Astrocyte of the cerebellum (primary cell): ENCODE results near the gene EHBP1.

Experiments used
- DNase-seq: peaks from one replicate; pipeline ENCODE4 v3.0.0-alpha.2; 2011; ENCODE audit warnings: low read depth
- H3K4me3 ChIP-seq: 2 replicates; pipeline ENCODE4 v1.5.1; 2011; ENCODE audit warnings: mild to moderate bottlenecking, low read depth, low read length, moderate library complexity
- in situ Hi-C: cut with HindIII; loops from 2 replicates; pipeline ENCODE4 v1.10.0; 2017; ENCODE audit warnings: low sequenced_read_pairs
- TF ChIP-seq, protein P1 (sequence below): IDR thresholded peaks from 2 replicates; pipeline ENCODE4 v1.5.1; 2012; ENCODE audit warnings: low read length, low read depth, moderate library complexity, mild to moderate bottlenecking; ENCODE audit errors: missing control alignments

Gene EHBP1

DNA sequence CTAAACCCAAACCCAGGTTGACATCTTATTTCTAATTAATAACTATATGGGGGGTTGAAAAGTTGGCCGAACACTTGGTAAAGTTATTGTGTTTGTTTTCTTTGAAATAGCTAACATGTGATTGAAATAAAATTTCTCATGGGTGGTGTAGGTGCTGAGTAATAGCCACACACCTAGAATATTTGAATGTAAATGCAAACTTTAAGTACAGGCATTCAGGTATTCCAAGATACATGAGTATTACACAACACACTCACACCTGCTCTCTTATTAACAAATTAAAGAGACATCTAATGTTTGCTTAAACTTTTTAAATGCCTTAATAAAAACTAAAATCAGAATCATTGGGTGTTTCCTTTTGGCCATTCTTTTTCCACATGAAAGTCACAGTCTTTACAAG is 165.5 kb downstream of the EHBP1 start:
- no peak for DNase-seq
- TF ChIP-seq, protein P1, sequence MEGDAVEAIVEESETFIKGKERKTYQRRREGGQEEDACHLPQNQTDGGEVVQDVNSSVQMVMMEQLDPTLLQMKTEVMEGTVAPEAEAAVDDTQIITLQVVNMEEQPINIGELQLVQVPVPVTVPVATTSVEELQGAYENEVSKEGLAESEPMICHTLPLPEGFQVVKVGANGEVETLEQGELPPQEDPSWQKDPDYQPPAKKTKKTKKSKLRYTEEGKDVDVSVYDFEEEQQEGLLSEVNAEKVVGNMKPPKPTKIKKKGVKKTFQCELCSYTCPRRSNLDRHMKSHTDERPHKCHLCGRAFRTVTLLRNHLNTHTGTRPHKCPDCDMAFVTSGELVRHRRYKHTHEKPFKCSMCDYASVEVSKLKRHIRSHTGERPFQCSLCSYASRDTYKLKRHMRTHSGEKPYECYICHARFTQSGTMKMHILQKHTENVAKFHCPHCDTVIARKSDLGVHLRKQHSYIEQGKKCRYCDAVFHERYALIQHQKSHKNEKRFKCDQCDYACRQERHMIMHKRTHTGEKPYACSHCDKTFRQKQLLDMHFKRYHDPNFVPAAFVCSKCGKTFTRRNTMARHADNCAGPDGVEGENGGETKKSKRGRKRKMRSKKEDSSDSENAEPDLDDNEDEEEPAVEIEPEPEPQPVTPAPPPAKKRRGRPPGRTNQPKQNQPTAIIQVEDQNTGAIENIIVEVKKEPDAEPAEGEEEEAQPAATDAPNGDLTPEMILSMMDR, result no peak
- H3K4me3 ChIP-seq, result no peak overlapping the region
- in situ Hi-C loops, result no loop called here

DNA sequence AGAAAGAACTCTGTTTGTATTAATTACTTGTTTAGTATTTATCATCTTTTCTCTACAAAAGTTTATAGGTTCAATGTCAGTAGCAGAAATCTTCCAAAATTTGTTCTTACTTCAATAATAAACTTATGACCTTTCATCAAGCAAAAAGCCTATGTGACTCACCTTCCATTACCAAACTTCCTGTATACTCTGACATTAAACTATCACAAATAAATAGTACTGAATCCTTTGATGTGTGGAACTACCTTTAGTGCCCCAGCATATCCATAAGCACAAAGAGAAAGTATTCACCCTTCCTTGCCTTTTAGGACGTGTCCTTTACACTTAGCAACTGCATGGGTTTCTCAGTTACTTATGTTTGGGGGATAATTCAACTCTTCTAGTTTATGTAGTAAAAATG is 166.0 kb downstream of the EHBP1 start:
- TF ChIP-seq, protein P1, result no peak
- in situ Hi-C loops, result no loop called here
- H3K4me3 ChIP-seq, result no peak overlapping the region
- DNase-seq, result no peak

DNA sequence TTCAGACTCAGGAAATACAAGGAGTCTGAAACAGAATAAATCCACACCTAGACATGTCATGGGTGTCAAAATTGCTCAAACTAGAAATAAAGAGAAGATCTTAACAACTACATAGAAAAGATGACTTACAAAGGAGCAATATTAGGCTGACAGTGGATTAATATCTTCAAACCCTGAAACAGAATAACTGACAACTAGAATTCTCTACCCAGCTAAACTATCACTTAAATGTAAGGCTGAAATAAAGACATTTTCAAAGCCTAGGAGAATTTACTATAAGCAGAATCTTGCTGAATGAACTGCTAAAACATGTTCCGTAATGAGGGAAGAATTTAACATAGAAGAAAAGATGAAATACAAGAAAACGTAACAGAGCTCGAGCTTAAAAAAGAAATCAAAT is 168.1 kb downstream of the EHBP1 start:
- no peak overlapping the region for H3K4me3 ChIP-seq
- no peak for DNase-seq
- in situ Hi-C loops, result no loop called here
- TF ChIP-seq, protein P1, result no peak

DNA sequence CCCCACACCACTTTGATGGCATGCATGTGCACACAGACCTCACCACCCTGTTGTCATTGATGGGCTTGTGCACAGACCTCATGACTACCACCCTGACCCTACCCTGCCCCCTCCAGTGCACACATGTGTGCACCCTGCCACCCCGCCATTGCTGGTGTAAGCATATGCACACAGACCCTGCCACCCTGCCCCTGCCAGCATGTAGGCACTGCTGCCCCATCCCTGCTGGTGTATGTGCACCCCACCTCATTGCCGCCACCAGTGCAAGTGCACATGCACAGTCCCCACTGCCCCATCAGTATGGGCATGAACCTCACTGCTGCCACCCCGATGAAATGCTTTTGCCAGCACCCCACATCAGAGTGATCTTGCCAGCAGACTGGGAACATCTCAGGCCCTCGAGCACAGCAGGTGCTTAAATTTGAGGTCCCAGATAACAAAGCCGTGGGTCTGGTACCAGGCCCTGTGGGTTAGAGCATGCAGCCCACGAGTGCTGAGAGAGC is 169.4 kb downstream of the EHBP1 start:
- no peak for DNase-seq
- in situ Hi-C loops, result no loop called here
- no peak overlapping the region for H3K4me3 ChIP-seq
- TF ChIP-seq, protein P1, result no peak

DNA sequence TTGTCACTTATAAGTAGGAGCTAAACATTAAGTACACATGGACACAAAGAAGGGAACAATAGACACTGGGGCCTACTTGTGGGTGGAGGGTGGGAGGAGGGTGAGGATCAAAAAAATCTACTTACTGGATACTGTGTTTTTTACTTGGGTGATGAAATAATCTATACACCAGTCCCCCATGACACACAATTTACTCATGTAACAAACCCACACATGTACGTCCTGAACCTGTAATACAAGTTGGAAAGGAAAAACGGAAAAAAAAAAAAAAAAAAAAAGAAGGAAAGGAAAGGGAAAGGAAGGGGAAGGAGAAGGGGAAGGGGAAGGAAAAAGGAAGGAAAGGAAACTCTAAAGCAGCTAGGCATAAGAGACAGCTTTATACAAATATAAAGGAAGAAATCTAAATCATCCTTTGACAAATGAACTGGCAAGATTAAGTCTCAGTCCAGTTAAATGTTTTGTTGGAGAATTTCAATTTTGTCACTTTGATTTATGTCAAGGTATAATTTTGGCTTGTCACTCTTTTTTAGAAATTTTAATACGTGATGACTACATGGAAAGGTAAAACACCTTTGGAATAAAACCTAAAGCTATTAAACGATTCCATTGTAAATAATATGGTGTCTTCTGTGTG is 175.8 kb downstream of the EHBP1 start:
- in situ Hi-C loops, result no loop called here
- no peak overlapping the region for H3K4me3 ChIP-seq
- TF ChIP-seq, protein P1, result no peak
- no peak for DNase-seq

DNA sequence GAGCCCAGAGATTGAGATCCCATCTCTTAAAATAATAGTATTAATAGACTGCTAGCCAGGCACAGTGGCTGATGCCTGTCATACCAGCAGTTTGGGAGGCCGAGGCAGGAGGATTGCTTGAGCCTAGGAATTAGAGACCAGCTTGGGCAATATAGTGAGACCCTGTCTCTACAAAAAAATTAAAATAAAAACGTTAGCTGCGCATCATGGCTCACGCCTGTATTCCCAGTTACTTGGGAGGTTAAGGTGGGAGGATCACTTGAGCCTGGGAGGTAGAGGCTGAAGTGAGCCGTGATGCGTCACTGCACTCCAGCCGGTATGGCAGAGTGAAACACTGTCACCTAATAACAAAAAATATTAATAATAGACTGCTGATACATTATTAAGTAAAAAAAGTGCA is 178.1 kb downstream of the EHBP1 start:
- H3K4me3 ChIP-seq, result no peak overlapping the region
- in situ Hi-C loops, result no loop called here
- TF ChIP-seq, protein P1, result no peak
- no peak for DNase-seq
